Upper lobe of left lung (tissue), 6 donors: Measurements from ENCODE around the gene CCDC92. TPM values are rescaled to one million over a fixed set of nuclear protein-coding genes. Genes with fewer than 3 reads are reported as not detected.

Experiments
- ATAC-seq, 2 donors: fragments of 200-7000 bp; cut with Tn5 transposase; one replicate each; pipeline ENCODE4 v1.9.1; 2022; ENCODE audit warnings: mild to moderate bottlenecking in 2 of 2, moderate library complexity in 2 of 2; ENCODE audit not compliant: low FRiP score in 2 of 2
- DNase-seq, 2 donors: peaks; one replicate each; pipeline ENCODE4 v3.0.0-alpha.2; 2019 to 2020
- H3K27ac ChIP-seq, 4 donors: fragments of 200-600 bp; sonication (generic); one replicate each; pipeline ENCODE4 v1.5.1; 2016 to 2019
- H3K27me3 ChIP-seq, 4 donors: fragments of 200-600 bp; sonication (generic); one replicate each; pipeline ENCODE4 v1.5.1; 2017 to 2019
- H3K36me3 ChIP-seq, 4 donors: fragments of 200-600 bp; sonication (generic); one replicate each; pipeline ENCODE4 v1.5.1; 2016 to 2019
- H3K4me1 ChIP-seq, 4 donors: fragments of 200-600 bp; sonication (generic); one replicate each; pipeline ENCODE4 v1.5.1; 2018 to 2019
- H3K4me3 ChIP-seq, 4 donors: fragments of 200-600 bp; sonication (generic); one replicate each; pipeline ENCODE4 v1.5.1; 2017 to 2019; ENCODE audit warnings: mild to moderate bottlenecking in 2 of 4, moderate library complexity in 1 of 4
- H3K9me3 ChIP-seq, 4 donors: fragments of 200-600 bp; sonication (generic); one replicate each; pipeline ENCODE4 v1.5.1; 2018 to 2019
- EP300 ChIP-seq, 4 donors: sonication (generic); formaldehyde crosslinking; IDR thresholded peaks; one replicate each; pipeline ENCODE4 v1.5.1; 2017; ENCODE audit warnings: antibody characterized with exemption in 4 of 4, control low read depth in 2 of 4
- POLR2A ChIP-seq, 4 donors: fragments of 450-650 bp; IDR thresholded peaks; one replicate each; pipeline ENCODE4 v1.5.1; 2016 to 2017; ENCODE audit warnings: antibody characterized with exemption in 4 of 4, mild to moderate bottlenecking in 2 of 4
- POLR2AphosphoS5 ChIP-seq, 2 donors: sonication (generic); formaldehyde crosslinking; IDR thresholded peaks; one replicate each; pipeline ENCODE4 v1.5.1; 2017; ENCODE audit warnings: antibody characterized with exemption in 2 of 2
- WGBS, 2 donors: methylation state at CpG; one replicate each; pipeline ENCODE4 v1.1.5; 2017 to 2018; 5-methylcytosine and 5-hydroxymethylcytosine counted together
- total RNA-seq, 6 donors: library from RNA; depleted of rRNA in 4 of 6; stranded (reverse); fragments of >200 nt in 4 of 6; gene quantifications; one replicate each; pipeline versions ENCODE4 v1.1.0 to v1.2.1, GENCODE V29; 2016 to 2021
- TF ChIP-seq, protein P1 (sequence below), 6 experiments: fragments of 450-650 bp in 4 of 6; fragments of 200-600 bp in 2 of 6; sonication (generic) in 2 of 6; IDR thresholded peaks; one replicate each; pipeline ENCODE4 v1.5.1; 2016 to 2019; ENCODE audit warnings: antibody characterized with exemption in 6 of 6
- donor health status: DM: no; HTN: no; CAD: no; lungs with moderate emphysema.
- donor health status: DM: no; HTN: yes; CAD: no; lungs with severe emphysema.

CCDC92 gene, protein sequence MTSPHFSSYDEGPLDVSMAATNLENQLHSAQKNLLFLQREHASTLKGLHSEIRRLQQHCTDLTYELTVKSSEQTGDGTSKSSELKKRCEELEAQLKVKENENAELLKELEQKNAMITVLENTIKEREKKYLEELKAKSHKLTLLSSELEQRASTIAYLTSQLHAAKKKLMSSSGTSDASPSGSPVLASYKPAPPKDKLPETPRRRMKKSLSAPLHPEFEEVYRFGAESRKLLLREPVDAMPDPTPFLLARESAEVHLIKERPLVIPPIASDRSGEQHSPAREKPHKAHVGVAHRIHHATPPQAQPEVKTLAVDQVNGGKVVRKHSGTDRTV
- 10 to 100 TPM; 33.8 to 48.9 (median 43.7) TPM for total RNA-seq

DNA sequence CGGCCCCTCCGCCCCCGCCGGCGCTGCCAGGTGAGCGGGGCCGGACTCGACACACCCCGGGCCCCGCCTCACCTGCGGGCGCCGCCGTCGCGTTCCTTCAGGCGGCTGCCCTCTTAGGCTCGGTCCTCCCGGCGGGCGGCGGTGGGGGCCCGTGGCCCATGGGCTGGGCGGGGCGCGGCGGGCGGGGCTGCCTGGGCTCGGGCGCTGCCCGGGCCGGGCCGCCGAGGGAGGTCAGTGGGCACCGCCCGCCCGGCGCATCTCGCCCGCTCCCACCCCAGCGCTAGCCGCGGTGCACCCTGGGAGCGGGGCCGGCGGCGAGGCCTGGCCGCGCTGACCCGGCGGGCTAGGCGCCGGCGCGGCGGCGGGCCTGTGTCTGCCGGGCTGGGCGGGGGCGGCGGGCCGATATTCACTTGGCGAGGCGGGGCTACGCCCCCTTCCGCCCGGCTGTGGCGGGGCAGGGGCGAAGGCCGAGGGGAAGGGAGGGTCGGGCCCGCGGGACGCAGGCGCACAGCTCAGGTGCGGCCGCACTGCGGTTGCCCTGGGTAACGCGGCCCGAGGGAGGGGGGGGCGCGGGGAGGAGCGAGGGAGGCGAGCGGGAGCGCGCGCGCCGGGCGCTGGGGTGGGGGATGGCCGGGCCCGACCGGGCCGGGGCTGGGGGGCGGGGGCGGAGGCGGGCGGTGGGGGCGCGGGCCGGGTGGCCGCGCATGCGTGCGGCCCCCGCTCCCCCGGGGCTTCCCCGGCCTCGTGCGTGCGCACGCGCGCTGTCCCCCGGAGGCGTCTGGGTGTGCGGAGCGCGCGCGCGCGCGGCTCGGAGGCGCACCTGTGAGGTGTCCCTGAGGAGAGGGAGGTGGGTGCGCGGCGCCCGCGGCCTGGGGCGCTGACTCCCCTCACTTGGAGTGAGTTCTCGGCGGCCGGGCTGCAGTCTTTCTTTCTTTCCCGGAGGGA, at the start of gene CCDC92, which contains the start of gene ZNF664:
TSS of gene CCDC92 (minus strand) at position 375 of the 945 bp plus-strand sequence. CDS start 28,526 bp downstream, outside the sequence.
TSS of gene ZNF664 (plus strand) at position 759 of the 945 bp plus-strand sequence. CDS start 38,930 bp downstream, outside the sequence.
- Histone ChIP-seq H3K4me1 (peaks cover 10 to 23% (median 19%) of the 10 kb centered on the region in 4 donors), H3K9me3 (no peaks in the 10 kb centered on the region), H3K4me3 (peak within 1 kb of the TSS; percentile 77 to 99 (median 89)), H3K27me3 (no peaks in the 10 kb centered on the region), H3K27ac (peak within 1 kb of the TSS; percentile 87 to 98 (median 92)), H3K36me3 (peaks cover 0 to 12% (median 3%) of the 10 kb centered on the region in 4 donors)
- ATAC-seq (peak; percentile 93 to 95), DNase-seq (peak; percentile 94 to 99)
- WGBS, 2 donors: 0% methylated on average over 1 to 11 of the region's 138 CpGs
- peak in 2 of 4 donors; percentile 26 to 67 for TF ChIP-seq POLR2A (IDR thresholded peaks at IDR 0.05)
- TF ChIP-seq, protein P1, sequence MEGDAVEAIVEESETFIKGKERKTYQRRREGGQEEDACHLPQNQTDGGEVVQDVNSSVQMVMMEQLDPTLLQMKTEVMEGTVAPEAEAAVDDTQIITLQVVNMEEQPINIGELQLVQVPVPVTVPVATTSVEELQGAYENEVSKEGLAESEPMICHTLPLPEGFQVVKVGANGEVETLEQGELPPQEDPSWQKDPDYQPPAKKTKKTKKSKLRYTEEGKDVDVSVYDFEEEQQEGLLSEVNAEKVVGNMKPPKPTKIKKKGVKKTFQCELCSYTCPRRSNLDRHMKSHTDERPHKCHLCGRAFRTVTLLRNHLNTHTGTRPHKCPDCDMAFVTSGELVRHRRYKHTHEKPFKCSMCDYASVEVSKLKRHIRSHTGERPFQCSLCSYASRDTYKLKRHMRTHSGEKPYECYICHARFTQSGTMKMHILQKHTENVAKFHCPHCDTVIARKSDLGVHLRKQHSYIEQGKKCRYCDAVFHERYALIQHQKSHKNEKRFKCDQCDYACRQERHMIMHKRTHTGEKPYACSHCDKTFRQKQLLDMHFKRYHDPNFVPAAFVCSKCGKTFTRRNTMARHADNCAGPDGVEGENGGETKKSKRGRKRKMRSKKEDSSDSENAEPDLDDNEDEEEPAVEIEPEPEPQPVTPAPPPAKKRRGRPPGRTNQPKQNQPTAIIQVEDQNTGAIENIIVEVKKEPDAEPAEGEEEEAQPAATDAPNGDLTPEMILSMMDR (IDR thresholded peaks at IDR 0.05): peak in 5 of 6 experiments; percentile 22 to 68 (median 49)
- TF ChIP-seq POLR2AphosphoS5 (IDR thresholded peaks at IDR 0.05): peak in 1 of 2 donors; percentile 46
- no peak for TF ChIP-seq EP300 (IDR thresholded peaks at IDR 0.05)

DNA sequence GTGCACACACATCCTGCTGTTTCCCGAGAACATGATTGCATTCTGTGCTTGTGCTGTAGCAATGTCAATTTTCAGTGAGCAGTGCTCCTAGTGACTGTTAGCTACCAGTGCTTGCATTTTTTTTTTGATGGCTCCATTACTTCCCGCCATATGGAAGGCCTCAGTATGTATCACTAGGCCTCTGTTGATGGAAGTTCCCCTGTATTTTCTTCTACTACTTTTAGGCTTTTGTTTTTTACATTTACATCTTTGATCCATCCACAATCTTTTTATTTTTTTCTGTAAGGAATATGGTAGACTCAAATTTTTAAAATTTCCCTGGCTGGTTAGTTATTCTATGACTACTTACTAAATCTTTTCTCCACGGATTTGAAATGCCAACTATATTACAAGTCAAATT, 49.5 kb upstream of the CCDC92 start:
- Histone ChIP-seq H3K27me3 (no peaks in the 10 kb centered on the region), H3K36me3 (no peaks in the 10 kb centered on the region), H3K27ac (no peak overlapping the region), H3K4me3 (no peak overlapping the region), H3K4me1 (no peaks in the 10 kb centered on the region), H3K9me3 (no peaks in the 10 kb centered on the region)
- 82 to 88% methylated on average over 3 of the region's 3 CpGs for WGBS, 2 donors
- DNase-seq: no peak
- TF ChIP-seq POLR2A (IDR thresholded peaks at IDR 0.05): no peak
- TF ChIP-seq, protein P1 (IDR thresholded peaks at IDR 0.05): no peak
- no peak for TF ChIP-seq POLR2AphosphoS5 (IDR thresholded peaks at IDR 0.05)
- TF ChIP-seq EP300 (IDR thresholded peaks at IDR 0.05): no peak
- no peak for ATAC-seq

DNA sequence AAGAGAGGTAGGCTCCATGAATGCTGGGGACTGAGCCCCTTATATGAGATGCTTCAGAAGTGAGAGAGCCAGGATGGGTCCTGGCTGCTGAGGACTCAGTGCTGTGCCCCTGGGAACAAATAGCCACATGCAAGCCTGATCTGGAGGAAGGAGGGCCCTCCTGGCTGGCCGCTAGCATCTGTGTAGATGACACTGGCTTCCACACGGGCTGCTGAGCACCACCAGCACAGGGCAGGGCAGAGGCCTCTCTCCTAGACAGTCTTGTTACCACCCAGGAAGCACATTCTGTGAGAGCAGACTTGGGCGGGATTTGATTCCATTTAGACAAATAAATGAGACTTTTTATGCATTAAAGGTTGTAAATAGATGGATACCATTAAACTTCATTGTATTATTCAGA, 48.4 kb upstream of the CCDC92 start:
- WGBS, 2 donors: 79 to 85% methylated on average over 3 of the region's 3 CpGs
- Histone ChIP-seq H3K4me3 (no peak overlapping the region), H3K27me3 (no peaks in the 10 kb centered on the region), H3K36me3 (no peaks in the 10 kb centered on the region), H3K4me1 (no peaks in the 10 kb centered on the region), H3K9me3 (no peaks in the 10 kb centered on the region), H3K27ac (peak overlapping the region in 1 of 4 donors; percentile 21)
- TF ChIP-seq, protein P1 (IDR thresholded peaks at IDR 0.05): no peak
- TF ChIP-seq POLR2AphosphoS5 (IDR thresholded peaks at IDR 0.05) (no peak), EP300 (IDR thresholded peaks at IDR 0.05) (no peak), POLR2A (IDR thresholded peaks at IDR 0.05) (no peak)
- ATAC-seq (peak; percentile 17 to 30), DNase-seq (no peak)

DNA sequence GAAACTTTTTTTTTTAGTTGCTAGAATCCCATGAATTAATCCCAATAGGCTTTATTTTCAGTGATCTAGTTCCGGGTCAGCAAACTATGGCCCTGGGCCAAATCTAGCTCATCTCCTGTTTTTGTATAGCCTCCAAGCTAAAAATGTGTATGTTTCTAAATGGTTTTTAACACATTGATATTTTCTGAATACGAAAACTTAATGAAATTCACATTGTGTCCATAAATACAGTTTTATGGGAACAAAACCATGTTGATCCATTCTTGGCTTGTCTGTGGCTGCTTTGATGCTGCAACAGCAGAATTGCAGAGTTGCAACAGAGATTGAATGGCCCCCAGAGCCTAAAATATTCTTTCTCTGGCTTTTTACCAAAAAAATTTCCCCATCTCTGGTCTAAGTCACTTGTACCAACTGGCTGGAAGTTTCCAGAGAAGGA, 47.9 kb upstream of the CCDC92 start:
- 82 to 93% methylated on average over 2 of the region's 2 CpGs for WGBS, 2 donors
- H3K27me3 ChIP-seq: no peaks in the 10 kb centered on the region
- no peak overlapping the region for H3K4me3 ChIP-seq
- H3K36me3 ChIP-seq: no peaks in the 10 kb centered on the region
- no peaks in the 10 kb centered on the region for H3K9me3 ChIP-seq
- TF ChIP-seq POLR2AphosphoS5 (IDR thresholded peaks at IDR 0.05): no peak
- TF ChIP-seq, protein P1 (IDR thresholded peaks at IDR 0.05): no peak
- TF ChIP-seq EP300 (IDR thresholded peaks at IDR 0.05): no peak
- no peak for TF ChIP-seq POLR2A (IDR thresholded peaks at IDR 0.05)
- H3K27ac ChIP-seq: peak overlapping the region in 1 of 4 donors; percentile 21
- DNase-seq: no peak
- ATAC-seq: peak in 1 of 2 donors; percentile 33
- no peaks in the 10 kb centered on the region for H3K4me1 ChIP-seq
